Natural killer cell treated with Interleukin-12 subunit alpha and Interleukin-12 subunit beta and Interleukin-15 and Interleukin-18, amount 100 ng/mL, for 72 hours (primary cell): ENCODE results near the gene GTF2B. TPM values are rescaled to one million over a fixed set of nuclear protein-coding genes. Genes with fewer than 3 reads are reported as not detected.
"Not testable (repeated sequence)": the region's sequence is repeated elsewhere in the genome, so short reads cannot be mapped to it uniquely, and the experiment has no call there.

Experiments used
- ATAC-seq, 2 donors: fragments of 150-1000 bp; cut with Tn5 transposase in 1 of 2; sonication (Bioruptor Pico), chemical (Tn5 transposase) in 1 of 2; 2 replicates each; pipeline ENCODE4 v1.10.0; 2021
- DNase-seq: peaks from one replicate; pipeline ENCODE4 v3.0.0; 2022; ENCODE audit warnings: low spot score
- H3K27ac Mint-ChIP-seq, 2 donors: 1 replicate in 1 of 2; 2 replicates in 1 of 2; pipeline ENCODE4 v1.8.0; 2022; ENCODE audit warnings: mixed read lengths in 2 of 2, mild to moderate bottlenecking in 1 of 2, moderate library complexity in 1 of 2
- H3K27me3 Mint-ChIP-seq, 2 donors: 1 replicate in 1 of 2; 2 replicates in 1 of 2; pipeline ENCODE4 v1.8.0; 2022; ENCODE audit warnings: mixed read lengths in 2 of 2
- H3K36me3 Mint-ChIP-seq: one replicate; pipeline ENCODE4 v1.8.0; 2022; ENCODE audit warnings: mixed read lengths
- H3K4me1 Mint-ChIP-seq, 2 donors: 1 replicate in 1 of 2; 2 replicates in 1 of 2; pipeline ENCODE4 v1.8.0; 2022; ENCODE audit warnings: low read depth in 2 of 2, mixed read lengths in 2 of 2, mild to moderate bottlenecking in 1 of 2
- H3K4me3 Mint-ChIP-seq: one replicate; pipeline ENCODE4 v1.8.0; 2022; ENCODE audit warnings: mixed read lengths
- H3K9me3 Mint-ChIP-seq: 2 replicates; pipeline ENCODE4 v1.8.0; 2022; ENCODE audit warnings: mixed read lengths
- total RNA-seq, 2 donors: library from RNA; stranded (reverse); gene quantifications; one replicate each; pipeline ENCODE4 v1.2.3, GENCODE V29; 2022

The GTF2B gene
- total RNA-seq, 2 donors from 2014 or later: 31.2 to 43.1 TPM

DNA sequence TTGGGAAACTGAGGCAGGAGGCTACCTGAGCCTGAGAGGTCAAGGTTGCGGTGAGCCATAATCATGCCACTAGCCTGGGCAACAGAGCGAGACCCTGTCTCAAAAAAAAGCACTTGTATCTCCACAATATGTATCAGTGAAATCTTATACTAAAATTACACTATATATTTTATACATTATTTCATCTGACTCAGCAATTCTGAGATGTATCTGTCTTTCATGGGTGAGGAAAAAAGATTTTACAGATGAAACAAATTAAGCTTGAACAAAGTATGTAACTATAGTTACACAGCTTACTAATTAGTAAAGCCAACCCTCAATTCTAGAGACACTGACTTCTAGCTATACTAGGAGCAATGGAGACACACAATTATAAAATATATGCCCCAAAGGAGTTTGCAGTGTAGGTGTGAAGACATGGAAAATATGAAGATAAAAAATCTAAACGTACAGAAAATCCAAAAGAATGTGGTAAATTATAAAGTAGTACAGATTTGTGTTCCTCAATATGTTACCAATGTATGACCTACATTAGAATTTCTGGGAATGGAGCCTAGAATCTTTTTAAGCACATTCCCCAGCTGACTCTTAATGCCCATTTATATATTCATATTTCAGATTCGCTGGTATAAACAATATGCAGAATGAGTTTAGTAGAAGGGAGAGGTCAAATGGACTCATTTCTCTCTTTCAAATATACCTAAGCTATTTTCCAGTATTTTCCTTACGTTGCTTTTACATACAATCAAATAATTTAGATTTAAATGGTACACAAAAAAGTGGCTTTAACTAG is 14.6 kb downstream of the GTF2B start:
- Mint-ChIP-seq H3K27me3 (no peaks in the 10 kb centered on the region), H3K4me3 (no peak overlapping the region), H3K36me3 (no peaks in the 10 kb centered on the region)

GRCh38 chr1:88875595-88875994 is 15.8 kb downstream of the GTF2B start:
- Mint-ChIP-seq H3K36me3 (no peaks in the 10 kb centered on the region), H3K9me3 (no peaks in the 10 kb centered on the region), H3K4me1 (peaks cover 16 to 22% of the 10 kb centered on the region in 2 donors), H3K27me3 (no peaks in the 10 kb centered on the region), H3K4me3 (no peak overlapping the region), H3K27ac (no peak overlapping the region)
- no peak for DNase-seq
- ATAC-seq: no peak

More for the DNA sequence above, 14.6 kb downstream of the GTF2B start:
- no peak overlapping the region for H3K27ac Mint-ChIP-seq
- DNase-seq (no peak), ATAC-seq (no peak)
- no peaks in the 10 kb centered on the region for H3K9me3 Mint-ChIP-seq
- H3K4me1 Mint-ChIP-seq: peaks cover 20 to 22% of the 10 kb centered on the region in 2 donors

DNA sequence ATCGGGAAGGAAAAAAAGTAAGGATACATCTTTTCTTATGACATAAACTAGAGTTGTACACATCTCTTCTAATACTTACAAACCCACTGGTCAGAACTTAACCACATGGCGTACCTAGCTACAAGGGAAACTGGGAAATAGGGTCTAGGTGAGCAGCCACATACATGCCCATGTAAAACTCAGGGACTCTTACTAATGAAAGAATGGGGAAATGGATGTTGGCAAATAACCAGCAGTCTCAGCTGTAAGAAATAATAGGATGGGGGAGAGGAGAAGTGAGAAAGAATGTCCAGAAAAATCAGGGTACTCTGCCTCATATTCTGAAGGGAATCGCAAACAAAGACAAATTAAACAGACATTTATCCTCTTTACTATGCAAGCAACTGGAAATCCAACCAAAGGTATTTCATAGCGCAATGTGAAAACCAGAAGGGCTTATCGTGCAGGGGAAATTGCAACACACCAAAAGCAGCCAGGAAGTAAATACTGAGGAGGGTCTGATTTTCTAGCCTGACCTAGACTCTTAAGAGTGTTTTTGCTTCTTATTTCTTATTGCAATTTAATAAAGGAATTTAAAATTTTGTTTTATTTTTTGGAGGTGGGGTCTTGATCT is 17.5 kb downstream of the GTF2B start:
- Mint-ChIP-seq H3K4me1 (peaks cover 21 to 23% of the 10 kb centered on the region in 2 donors), H3K36me3 (no peaks in the 10 kb centered on the region), H3K27ac (peak overlapping the region in 1 of 2 donors; percentile 3), H3K4me3 (peak overlapping the region; percentile 5), H3K9me3 (no peaks in the 10 kb centered on the region), H3K27me3 (no peaks in the 10 kb centered on the region)
- ATAC-seq: no peak
- no peak for DNase-seq

DNA sequence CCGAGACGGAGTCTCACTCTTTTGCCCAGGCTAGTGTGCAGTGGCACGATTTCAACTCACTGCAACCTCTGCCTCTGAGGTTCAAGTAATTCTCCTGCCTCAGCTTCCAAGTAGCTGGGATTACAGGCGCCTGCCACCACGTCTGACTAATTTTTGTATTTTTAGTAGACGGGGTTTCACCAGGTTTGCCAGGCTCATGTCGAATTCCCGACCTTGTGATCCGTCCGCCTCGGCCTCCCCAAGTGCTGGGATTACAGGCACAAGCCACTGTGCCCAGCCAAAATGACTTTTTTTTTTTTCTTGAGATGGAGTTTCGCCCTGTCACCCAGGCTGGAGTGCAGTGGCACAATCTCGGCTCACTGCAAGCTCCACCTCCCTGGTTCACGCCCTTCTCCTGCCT is 21.7 kb downstream of the GTF2B start:
- H3K9me3 Mint-ChIP-seq, DNase-seq, ATAC-seq, H3K27ac Mint-ChIP-seq, H3K4me3 Mint-ChIP-seq, H3K36me3 Mint-ChIP-seq, H3K27me3 Mint-ChIP-seq: not testable (repeated sequence)
- peaks cover 32 to 39% of the 10 kb centered on the region in 2 donors for H3K4me1 Mint-ChIP-seq

DNA sequence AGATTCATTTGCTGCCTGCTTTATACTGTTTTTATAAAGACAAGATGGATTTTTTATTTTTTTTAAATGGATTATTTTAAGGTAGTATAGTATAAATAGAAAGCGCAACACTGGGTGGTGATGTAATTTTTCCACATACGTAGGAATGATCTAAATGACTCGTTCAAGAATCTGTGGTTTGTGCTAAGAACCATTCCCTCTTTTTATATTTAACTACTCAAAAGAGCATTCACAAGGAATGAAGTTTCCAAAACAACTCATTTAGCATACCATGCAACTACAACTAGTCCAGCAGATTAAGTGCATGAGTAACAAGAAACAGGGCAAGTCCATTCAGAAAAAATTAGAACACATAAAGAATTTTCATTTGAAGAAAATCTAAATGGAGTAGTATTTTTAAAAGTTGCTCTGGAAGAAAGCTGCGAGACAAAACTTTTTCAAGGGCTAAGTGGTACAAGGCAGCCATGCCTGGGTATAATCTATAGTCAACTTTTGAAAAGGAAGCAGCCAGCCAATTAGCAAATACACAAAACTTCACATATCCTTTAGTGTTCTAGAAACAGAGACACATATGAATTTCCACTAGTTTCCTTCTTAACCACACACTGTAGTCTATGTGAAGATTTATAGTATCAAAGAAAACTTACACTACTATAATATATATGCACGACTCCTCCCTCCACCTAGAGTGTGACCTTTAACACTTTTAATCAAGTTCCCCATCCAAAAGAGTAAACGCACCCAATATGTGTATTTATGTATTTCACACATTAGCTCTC is 23.4 kb downstream of the GTF2B start:
- peaks cover 5% of the 10 kb centered on the region for H3K36me3 Mint-ChIP-seq
- peaks cover 29 to 30% of the 10 kb centered on the region in 2 donors for H3K4me1 Mint-ChIP-seq
- no peaks in the 10 kb centered on the region for H3K9me3 Mint-ChIP-seq
- peak overlapping the region; percentile 14 to 40 for H3K27ac Mint-ChIP-seq
- ATAC-seq (peak in 1 of 2 donors; percentile 49), DNase-seq (no peak)
- peak overlapping the region; percentile 30 for H3K4me3 Mint-ChIP-seq
- no peaks in the 10 kb centered on the region for H3K27me3 Mint-ChIP-seq

- Mint-ChIP-seq H3K27ac (no peak overlapping the region), H3K4me1 (peaks cover 0 to 3% of the 10 kb centered on the region in 2 donors)
Observed at GRCh38 chr1:88851303-88852063, 39.9 kb downstream of the GTF2B start.

DNA sequence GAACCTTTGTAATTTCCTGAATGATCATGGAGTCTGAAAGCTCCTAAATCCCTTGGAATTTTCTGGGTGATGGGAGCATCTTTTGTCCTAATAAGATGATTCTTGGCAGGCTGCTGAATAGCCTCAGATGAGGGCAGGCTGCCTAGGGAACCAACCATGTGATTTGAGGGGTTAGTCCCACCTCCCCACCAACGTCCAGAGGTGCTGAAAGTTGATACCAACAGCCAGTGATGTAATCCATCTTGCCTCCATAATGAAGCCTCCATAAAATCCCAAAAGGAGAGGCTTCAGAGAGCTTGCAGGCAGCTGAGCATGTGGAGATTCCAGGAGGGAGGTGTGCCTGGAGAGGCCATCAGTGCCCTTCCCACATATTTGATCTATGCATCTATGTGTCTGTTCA is 43.7 kb downstream of the GTF2B start:
- DNase-seq (no peak), ATAC-seq (no peak)
- H3K36me3 Mint-ChIP-seq: no peaks in the 10 kb centered on the region
- no peaks in the 10 kb centered on the region for H3K9me3 Mint-ChIP-seq
- H3K4me1 Mint-ChIP-seq: no peaks in the 10 kb centered on the region
- no peak overlapping the region for H3K27ac Mint-ChIP-seq
- no peak overlapping the region for H3K4me3 Mint-ChIP-seq
- no peaks in the 10 kb centered on the region for H3K27me3 Mint-ChIP-seq

More at GRCh38 chr1:88851303-88852063, 39.9 kb downstream of the GTF2B start:
- H3K27me3 Mint-ChIP-seq: no peaks in the 10 kb centered on the region
- no peaks in the 10 kb centered on the region for H3K9me3 Mint-ChIP-seq
- H3K4me3 Mint-ChIP-seq: no peak overlapping the region
- DNase-seq (no peak), ATAC-seq (no peak)
- peaks cover 10% of the 10 kb centered on the region for H3K36me3 Mint-ChIP-seq

DNA sequence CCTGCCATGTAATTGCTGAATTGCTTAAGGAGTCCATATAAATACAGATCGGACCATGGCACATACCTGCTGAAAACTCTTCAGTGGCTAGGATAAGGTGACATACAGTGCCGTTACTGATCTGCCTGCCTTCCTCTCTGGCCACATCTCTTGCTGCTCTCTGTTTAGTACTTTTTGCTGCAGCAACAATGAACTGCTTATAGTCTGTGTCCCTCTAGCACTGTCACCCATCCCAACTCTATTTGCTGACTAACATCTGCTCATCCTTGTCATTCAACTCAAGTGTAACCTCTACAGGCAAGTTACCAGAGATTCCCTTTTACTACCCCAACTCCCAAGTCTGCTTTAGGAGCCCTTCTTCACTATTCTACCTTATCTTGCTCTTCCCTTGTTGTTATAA is 65.6 kb downstream of the GTF2B start:
- Mint-ChIP-seq H3K4me3 (no peak overlapping the region), H3K36me3 (peaks cover 6% of the 10 kb centered on the region)

DNA sequence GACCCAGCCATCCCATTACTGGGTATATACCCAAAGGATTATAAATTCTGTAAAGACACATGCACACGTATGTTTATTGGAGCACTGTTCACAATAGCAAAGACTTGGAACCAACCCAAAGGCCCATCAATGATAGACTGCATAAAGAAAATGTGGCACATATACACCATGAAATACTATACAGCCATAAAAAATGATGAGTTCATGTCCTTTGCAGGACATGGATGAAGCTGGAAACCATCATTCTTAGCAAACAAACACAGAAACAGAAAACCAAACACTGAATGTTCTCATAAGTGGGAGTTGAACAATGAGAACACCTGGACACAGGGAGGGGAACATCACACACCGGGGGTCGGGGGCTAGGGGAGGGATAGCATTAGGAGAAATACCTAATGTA is 71.7 kb downstream of the GTF2B start:
- not testable (repeated sequence) for DNase-seq, H3K36me3 Mint-ChIP-seq, ATAC-seq, H3K27ac Mint-ChIP-seq, H3K9me3 Mint-ChIP-seq, H3K27me3 Mint-ChIP-seq, H3K4me1 Mint-ChIP-seq, H3K4me3 Mint-ChIP-seq

More for the DNA sequence above, 65.6 kb downstream of the GTF2B start:
- ATAC-seq (no peak), DNase-seq (no peak)
- H3K4me1 Mint-ChIP-seq: no peaks in the 10 kb centered on the region
- H3K27me3 Mint-ChIP-seq: no peaks in the 10 kb centered on the region
- no peak overlapping the region for H3K27ac Mint-ChIP-seq
- H3K9me3 Mint-ChIP-seq: no peaks in the 10 kb centered on the region

DNA sequence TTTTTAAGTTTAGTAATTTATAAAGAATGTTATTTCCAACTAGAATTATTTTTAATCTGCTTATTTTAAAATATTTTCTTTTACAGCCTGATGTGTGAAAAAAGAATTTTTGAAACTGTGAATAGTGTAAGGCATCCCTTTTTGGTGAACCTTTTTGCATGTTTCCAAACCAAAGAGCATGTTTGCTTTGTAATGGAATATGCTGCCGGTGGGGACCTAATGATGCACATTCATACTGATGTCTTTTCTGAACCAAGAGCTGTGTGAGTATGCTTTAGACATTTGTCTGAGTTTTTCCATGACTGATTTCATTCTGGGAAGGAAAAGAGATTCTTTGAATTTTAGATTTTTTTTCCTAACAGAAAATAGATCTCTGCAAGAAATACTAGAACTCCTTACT is 77.9 kb downstream of the GTF2B start:
- Mint-ChIP-seq H3K36me3 (peaks cover 12% of the 10 kb centered on the region), H3K9me3 (no peaks in the 10 kb centered on the region), H3K4me1 (no peaks in the 10 kb centered on the region), H3K27me3 (no peaks in the 10 kb centered on the region), H3K27ac (no peak overlapping the region), H3K4me3 (no peak overlapping the region)
- ATAC-seq: no peak
- DNase-seq: no peak

GRCh38 chr1:88812366-88812765 is 79.0 kb downstream of the GTF2B start:
- Mint-ChIP-seq H3K9me3 (no peaks in the 10 kb centered on the region), H3K36me3 (peaks cover 12% of the 10 kb centered on the region), H3K4me1 (no peaks in the 10 kb centered on the region), H3K27me3 (no peaks in the 10 kb centered on the region), H3K27ac (no peak overlapping the region), H3K4me3 (no peak overlapping the region)
- ATAC-seq (no peak), DNase-seq (no peak)

GRCh38 chr1:88803444-88803843 is 87.9 kb downstream of the GTF2B start:
- peaks cover 0 to 5% of the 10 kb centered on the region in 2 donors for H3K4me1 Mint-ChIP-seq
- no peak overlapping the region for H3K4me3 Mint-ChIP-seq
- no peaks in the 10 kb centered on the region for H3K9me3 Mint-ChIP-seq
- ATAC-seq (no peak), DNase-seq (no peak)
- no peaks in the 10 kb centered on the region for H3K27me3 Mint-ChIP-seq
- peaks cover 13% of the 10 kb centered on the region for H3K36me3 Mint-ChIP-seq
- H3K27ac Mint-ChIP-seq: no peak overlapping the region

DNA sequence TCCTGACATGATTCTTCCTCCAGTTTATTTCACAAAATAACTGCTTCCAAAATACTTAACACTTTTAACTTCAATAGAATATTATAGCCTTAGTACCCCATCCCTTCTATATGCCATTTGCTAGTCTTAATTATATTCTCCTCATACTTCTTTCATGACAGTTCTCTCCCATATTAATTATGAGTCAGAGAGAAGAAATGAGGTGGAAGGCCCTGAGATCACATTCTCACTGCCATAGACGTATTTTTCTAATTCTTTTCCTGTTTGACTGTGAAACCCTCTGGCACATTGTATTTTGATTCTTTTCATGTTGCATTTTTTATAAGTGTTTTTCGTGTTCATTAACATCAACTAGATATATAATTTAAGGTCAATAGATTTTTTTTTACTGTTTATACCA is 88.4 kb downstream of the GTF2B start:
- ATAC-seq: no peak

More for the DNA sequence above, 88.4 kb downstream of the GTF2B start:
- Mint-ChIP-seq H3K36me3 (peaks cover 13% of the 10 kb centered on the region), H3K9me3 (no peaks in the 10 kb centered on the region), H3K4me3 (no peak overlapping the region), H3K27me3 (no peaks in the 10 kb centered on the region), H3K4me1 (peaks cover 0 to 5% of the 10 kb centered on the region in 2 donors), H3K27ac (no peak overlapping the region)
- DNase-seq: no peak
